ENCODE measurements around the gene VAV2.

Gene VAV2

DNA sequence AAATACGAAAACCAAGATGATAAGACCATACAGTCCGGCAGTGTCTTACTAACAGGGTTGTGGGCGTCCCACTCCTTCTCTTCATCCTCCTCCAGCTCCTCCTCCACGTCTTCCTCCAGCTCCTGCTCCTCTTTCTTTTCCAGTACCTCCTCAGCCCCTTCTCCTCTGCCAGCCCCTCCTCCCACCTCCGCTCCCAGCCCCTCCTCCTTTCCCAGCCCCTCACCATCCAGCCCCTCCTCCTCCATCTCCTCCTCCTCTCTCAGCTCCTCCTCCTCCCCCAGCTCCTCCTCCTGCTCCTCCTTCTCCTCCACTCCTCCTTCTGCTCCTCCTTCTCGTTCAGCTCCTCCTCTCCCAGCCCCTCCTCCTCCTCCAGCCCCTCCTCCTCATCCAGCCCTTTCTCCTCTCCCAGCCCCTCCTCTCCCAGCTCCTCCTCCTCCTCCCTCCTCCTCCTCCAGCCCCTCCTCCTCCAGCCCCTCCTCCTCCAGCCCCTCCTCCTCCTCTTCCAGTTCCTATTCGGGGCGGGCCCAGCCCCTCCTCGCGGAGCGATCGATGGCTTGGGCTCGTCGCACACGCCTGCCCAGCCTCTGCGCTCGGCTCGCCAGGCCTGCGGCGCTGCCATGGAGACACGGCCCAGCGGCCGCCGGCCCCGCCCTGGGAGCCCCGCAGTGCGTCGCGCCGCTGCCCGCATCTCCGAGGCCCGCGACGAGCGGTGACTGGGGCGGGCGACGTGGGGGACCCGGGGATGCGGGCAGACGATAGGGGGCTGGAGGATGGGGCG is 32.9 kb upstream of the VAV2 start, which contains the start of gene BRD3OS:
Gene BRD3OS (plus strand): TSS at position 654 of the 778 bp plus-strand sequence. CDS start 1,267 bp downstream, outside the sequence.
- Histone ChIP-seq H3K27me3 (ENCODE audit: control insufficient read depth, insufficient read depth, low read length) (no peaks in the 10 kb centered on the region), H3K9me3 (ENCODE audit: control insufficient read depth, low read length) (no peaks in the 10 kb centered on the region), H3K9ac (ENCODE audit: low read length) (peak within 1 kb of the TSS; percentile 64), H3K36me3 (ENCODE audit: control insufficient read depth, insufficient read depth, low read length) (no peaks in the 10 kb centered on the region), H3K4me3 (ENCODE audit: low read length) (peak within 1 kb of the TSS; percentile 41), H3K4me1 (ENCODE audit: control insufficient read depth, insufficient read depth, low read length) (peaks cover 6% of the 10 kb centered on the region)

DNA sequence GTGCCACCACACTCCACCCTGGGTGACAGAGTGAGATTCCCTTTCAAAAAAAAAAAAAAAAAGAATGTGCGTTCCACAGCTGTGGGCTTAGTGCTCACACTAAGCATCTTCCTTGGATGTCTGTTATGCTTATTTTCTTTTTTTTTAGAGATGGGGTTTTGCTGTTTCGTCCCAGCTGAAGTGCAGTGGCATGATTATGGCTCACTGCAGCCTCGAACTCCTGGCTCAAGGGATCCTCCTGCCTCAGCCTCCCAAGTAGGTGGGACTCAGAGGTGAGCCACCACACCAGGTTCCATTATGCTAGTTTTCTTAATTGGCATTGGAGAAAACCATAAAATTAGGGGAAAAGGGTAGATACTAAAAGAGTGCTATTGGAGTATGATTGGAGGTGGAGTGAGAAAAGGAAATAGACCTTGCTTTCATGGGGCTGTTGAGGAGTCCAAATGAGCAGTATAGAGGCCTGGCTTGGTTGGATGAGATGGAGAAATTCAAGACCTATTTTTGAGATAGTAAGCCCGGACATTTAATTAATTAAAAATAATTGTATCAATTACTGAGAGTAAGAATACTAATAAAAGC is 32.2 kb upstream of the VAV2 start:
- peaks cover 6% of the 10 kb centered on the region for H3K4me1 ChIP-seq (ENCODE audit: control insufficient read depth, insufficient read depth, low read length)
- no peaks in the 10 kb centered on the region for H3K9me3 ChIP-seq (ENCODE audit: control insufficient read depth, low read length)
- H3K9ac ChIP-seq (ENCODE audit: low read length), result no peak overlapping the region
- no peaks in the 10 kb centered on the region for H3K36me3 ChIP-seq (ENCODE audit: control insufficient read depth, insufficient read depth, low read length)
- H3K4me3 ChIP-seq (ENCODE audit: low read length), result no peak overlapping the region
- no peaks in the 10 kb centered on the region for H3K27me3 ChIP-seq (ENCODE audit: control insufficient read depth, insufficient read depth, low read length)

DNA sequence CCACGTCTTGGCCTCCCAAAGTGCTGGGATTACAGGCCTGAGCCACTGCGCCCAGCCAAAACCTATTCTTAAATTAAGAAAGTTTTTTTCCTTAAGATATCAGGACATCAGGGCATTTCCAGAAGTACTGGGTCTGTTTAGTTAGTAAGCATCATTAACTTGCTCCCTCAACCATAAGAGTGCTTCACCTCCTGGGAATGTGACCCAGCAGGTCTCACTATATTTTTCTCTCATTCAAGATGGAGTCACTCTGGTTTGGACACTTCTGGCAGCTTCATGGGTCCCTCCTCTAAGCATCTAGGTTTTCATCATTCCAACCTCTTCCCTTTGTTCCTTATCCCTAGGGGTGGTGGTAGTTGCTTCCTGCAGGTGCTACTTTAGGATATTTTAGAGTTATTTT is 22.8 kb upstream of the VAV2 start:
- Histone ChIP-seq H3K4me3 (ENCODE audit: low read length) (no peak overlapping the region), H3K9me3 (ENCODE audit: control insufficient read depth, low read length) (no peaks in the 10 kb centered on the region), H3K9ac (ENCODE audit: low read length) (no peak overlapping the region), H3K4me1 (ENCODE audit: control insufficient read depth, insufficient read depth, low read length) (peaks cover 3% of the 10 kb centered on the region), H3K36me3 (ENCODE audit: control insufficient read depth, insufficient read depth, low read length) (no peaks in the 10 kb centered on the region), H3K27me3 (ENCODE audit: control insufficient read depth, insufficient read depth, low read length) (no peaks in the 10 kb centered on the region)

DNA sequence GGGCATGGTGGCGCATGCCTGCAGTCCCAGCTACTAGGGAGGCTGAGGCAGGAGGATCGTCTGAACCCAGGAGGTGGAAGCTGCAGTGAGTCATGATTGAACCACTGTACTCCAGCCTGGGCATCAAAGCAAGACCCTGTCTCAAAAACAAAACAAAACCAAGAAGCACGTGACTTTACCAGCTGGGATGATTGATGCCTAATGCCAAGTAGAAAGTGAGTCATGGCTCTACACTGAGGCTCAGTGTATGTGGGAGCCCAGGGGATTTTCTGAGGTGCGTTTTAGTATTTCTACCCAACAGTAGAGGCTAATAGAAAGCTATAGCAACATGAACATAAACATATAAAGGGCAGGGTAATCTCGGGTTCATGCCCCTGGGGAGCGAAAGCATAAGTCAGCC is 19.3 kb upstream of the VAV2 start:
- Histone ChIP-seq H3K36me3 (ENCODE audit: control insufficient read depth, insufficient read depth, low read length) (no peaks in the 10 kb centered on the region), H3K27me3 (ENCODE audit: control insufficient read depth, insufficient read depth, low read length) (no peaks in the 10 kb centered on the region), H3K4me1 (ENCODE audit: control insufficient read depth, insufficient read depth, low read length) (peaks cover 3% of the 10 kb centered on the region), H3K4me3 (ENCODE audit: low read length) (no peak overlapping the region), H3K9ac (ENCODE audit: low read length) (no peak overlapping the region), H3K9me3 (ENCODE audit: control insufficient read depth, low read length) (no peaks in the 10 kb centered on the region)

DNA sequence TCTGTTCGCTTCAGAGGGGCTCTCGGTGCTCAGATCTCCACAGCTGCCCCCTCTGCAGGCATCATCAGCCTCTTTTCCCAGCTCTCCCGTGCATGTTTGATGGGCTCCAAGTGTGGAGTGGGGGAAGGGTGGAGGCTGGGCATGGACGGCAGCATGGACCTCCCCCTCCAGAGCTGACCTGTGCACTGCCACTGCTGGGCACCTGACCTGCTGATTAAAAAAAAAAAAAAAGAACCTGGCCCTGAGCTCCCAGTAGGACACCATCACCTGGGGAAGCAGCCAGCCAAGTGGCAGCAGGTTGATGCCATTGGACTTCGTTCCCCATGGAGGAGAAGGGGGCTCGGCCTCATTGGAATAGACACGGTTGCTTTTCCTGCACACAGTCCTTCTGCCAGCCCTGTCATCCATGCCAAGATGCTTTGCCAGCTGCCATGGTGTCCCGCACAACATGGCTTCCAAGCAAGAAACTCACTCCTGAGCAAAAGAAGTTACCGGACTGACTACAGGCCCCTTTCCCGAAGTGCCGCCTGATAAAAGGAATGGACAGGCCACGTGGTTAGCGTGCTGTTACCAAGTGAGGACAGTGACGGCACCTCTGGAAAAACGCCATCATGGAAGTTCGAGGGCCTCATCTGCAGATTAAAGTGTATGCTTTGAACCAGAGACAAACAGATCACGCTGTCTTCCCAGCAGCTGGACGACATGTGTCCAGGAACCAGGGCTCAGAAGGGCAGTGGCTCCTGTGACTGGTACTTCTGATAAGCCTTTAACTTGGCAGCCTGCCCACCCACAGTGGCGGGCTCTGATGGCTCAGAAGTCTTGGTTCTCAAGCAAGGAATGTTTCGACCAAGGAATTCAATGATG is 18.4 kb upstream of the VAV2 start:
- H3K36me3 ChIP-seq (ENCODE audit: control insufficient read depth, insufficient read depth, low read length), result no peaks in the 10 kb centered on the region
- no peak overlapping the region for H3K9ac ChIP-seq (ENCODE audit: low read length)
- no peaks in the 10 kb centered on the region for H3K27me3 ChIP-seq (ENCODE audit: control insufficient read depth, insufficient read depth, low read length)
- H3K4me3 ChIP-seq (ENCODE audit: low read length), result no peak overlapping the region
- no peaks in the 10 kb centered on the region for H3K9me3 ChIP-seq (ENCODE audit: control insufficient read depth, low read length)
- peaks cover 3% of the 10 kb centered on the region for H3K4me1 ChIP-seq (ENCODE audit: control insufficient read depth, insufficient read depth, low read length)

DNA sequence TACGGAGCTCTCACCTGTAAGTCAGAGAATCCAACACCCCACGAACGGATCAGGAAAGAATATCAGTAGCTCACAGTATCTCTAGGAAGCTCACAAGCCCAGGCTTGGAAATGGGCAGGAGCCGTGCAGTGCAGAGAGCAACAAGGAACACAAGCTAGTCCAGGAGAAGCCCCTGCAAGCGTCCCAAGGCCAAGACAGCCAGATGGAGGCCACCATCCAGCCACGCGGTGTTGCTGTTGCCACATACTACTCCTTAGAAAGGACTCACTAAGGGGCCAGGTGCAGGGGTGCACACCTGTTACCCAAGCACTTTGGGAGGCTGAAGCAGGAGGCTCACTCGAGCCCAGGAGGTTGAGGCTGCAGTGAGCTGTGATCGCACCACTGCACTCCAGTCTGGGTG is 15.4 kb upstream of the VAV2 start:
- Histone ChIP-seq H3K27me3 (ENCODE audit: control insufficient read depth, insufficient read depth, low read length) (no peaks in the 10 kb centered on the region), H3K9me3 (ENCODE audit: control insufficient read depth, low read length) (no peaks in the 10 kb centered on the region), H3K4me1 (ENCODE audit: control insufficient read depth, insufficient read depth, low read length) (peaks cover 3% of the 10 kb centered on the region), H3K9ac (ENCODE audit: low read length) (no peak overlapping the region), H3K36me3 (ENCODE audit: control insufficient read depth, insufficient read depth, low read length) (no peaks in the 10 kb centered on the region), H3K4me3 (ENCODE audit: low read length) (no peak overlapping the region)

DNA sequence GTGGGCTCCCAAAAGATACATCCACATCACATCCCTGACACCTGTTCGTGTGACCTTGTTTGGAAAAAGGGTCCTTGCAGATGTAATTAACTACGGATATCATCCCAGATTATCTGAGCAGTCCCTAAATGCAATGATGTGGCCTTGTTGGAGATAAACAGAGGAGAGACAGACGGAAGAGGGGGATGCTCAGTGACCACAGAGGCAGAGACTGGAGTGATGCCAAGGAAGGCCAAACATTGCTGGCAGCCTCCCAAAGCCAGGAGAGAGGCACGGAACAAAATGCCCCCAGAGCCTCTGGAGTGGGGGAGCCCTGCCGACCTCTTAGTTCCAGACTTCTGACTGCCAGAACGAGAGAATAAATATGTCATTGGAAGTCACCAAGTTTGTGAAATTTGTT is 15.0 kb upstream of the VAV2 start:
- Histone ChIP-seq H3K4me1 (ENCODE audit: control insufficient read depth, insufficient read depth, low read length) (peaks cover 3% of the 10 kb centered on the region), H3K27me3 (ENCODE audit: control insufficient read depth, insufficient read depth, low read length) (no peaks in the 10 kb centered on the region), H3K9me3 (ENCODE audit: control insufficient read depth, low read length) (no peaks in the 10 kb centered on the region), H3K4me3 (ENCODE audit: low read length) (no peak overlapping the region), H3K36me3 (ENCODE audit: control insufficient read depth, insufficient read depth, low read length) (no peaks in the 10 kb centered on the region), H3K9ac (ENCODE audit: low read length) (no peak overlapping the region)

DNA sequence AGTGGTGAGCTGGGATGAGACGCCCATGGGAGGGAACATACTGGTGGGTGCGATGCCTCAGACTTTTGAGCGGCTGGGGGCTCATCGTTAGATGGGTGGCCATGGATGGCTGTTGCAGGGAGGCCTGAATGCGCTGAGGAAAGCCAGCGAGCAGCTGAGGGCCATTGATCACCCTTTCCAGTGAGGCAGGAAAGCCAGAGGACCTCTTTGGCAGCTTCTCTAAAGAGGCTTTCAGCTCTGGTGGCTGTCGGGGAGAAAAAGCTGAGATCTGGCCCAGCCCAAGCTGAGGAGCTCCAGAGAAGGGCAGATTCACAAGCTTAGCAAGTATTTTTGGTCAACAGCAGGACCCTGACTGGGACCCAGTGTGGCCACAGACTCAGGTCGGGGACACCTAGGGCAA is 13.3 kb upstream of the VAV2 start:
- H3K36me3 ChIP-seq (ENCODE audit: control insufficient read depth, insufficient read depth, low read length), result no peaks in the 10 kb centered on the region
- H3K4me3 ChIP-seq (ENCODE audit: low read length), result no peak overlapping the region
- H3K9ac ChIP-seq (ENCODE audit: low read length), result no peak overlapping the region
- H3K9me3 ChIP-seq (ENCODE audit: control insufficient read depth, low read length), result no peaks in the 10 kb centered on the region
- H3K27me3 ChIP-seq (ENCODE audit: control insufficient read depth, insufficient read depth, low read length), result peaks cover 5% of the 10 kb centered on the region
- no peaks in the 10 kb centered on the region for H3K4me1 ChIP-seq (ENCODE audit: control insufficient read depth, insufficient read depth, low read length)

DNA sequence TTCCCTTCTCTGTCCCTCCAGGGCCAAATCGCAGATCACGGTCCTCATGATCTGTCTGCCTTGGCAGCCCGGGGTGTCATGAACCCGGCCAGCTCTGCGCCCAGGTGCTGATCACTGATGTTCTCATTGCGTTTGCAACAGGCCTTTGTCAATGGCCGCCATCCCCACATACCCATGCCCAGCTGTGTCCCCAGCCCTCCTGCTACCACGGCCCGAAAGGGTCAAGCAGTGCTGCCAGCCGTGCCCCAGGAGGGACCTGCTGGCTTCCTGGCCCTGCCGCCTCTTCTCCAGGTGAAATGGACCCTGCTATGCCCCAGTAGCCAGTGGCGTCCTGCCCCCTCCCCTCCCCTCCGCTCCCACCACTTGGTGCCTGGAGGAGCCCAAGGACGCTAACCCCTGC is 12.8 kb upstream of the VAV2 start:
- H3K27me3 ChIP-seq (ENCODE audit: control insufficient read depth, insufficient read depth, low read length), result peaks cover 5% of the 10 kb centered on the region
- H3K9ac ChIP-seq (ENCODE audit: low read length), result no peak overlapping the region
- H3K4me1 ChIP-seq (ENCODE audit: control insufficient read depth, insufficient read depth, low read length), result no peaks in the 10 kb centered on the region
- H3K36me3 ChIP-seq (ENCODE audit: control insufficient read depth, insufficient read depth, low read length), result no peaks in the 10 kb centered on the region
- H3K9me3 ChIP-seq (ENCODE audit: control insufficient read depth, low read length), result no peaks in the 10 kb centered on the region
- H3K4me3 ChIP-seq (ENCODE audit: low read length), result no peak overlapping the region

DNA sequence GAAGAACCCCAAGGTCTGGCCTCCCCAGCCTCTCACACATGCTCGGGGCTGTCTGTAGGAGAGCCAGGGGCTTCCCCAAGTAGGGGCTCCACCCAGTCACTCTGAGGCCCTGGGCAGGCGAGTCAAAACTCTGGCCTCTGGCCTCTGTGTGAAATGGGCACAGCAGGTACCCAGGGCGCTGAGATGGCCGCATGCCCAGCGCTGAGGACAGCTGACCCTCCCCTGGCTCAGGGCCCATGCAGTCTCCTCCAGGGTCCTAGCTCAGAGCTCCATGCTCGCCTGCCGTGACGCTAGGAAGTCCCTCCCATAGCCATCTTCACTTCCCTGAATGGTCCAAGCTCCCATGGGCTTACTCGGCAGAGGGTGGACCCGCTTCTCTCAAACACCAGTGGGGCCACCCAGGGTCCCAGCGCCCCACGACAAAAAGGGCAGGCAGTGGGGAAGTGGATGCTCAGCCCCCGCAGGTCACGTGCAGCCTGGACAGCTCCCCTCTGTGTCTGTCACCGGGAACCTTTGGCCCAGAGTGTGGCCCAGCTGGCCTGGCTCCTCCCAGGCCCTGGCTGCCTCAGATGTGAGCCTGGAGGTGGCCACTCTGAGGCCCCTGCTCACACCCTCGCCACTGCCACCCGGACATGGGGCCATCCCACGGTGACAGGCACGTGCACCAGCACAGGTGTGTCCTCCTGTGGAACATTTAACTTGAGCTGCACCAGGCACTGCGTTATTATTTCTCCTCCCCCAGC is 12.2 kb upstream of the VAV2 start:
- H3K4me3 ChIP-seq (ENCODE audit: low read length), result no peak overlapping the region
- no peak overlapping the region for H3K9ac ChIP-seq (ENCODE audit: low read length)
- peaks cover 5% of the 10 kb centered on the region for H3K27me3 ChIP-seq (ENCODE audit: control insufficient read depth, insufficient read depth, low read length)
- no peaks in the 10 kb centered on the region for H3K9me3 ChIP-seq (ENCODE audit: control insufficient read depth, low read length)
- H3K4me1 ChIP-seq (ENCODE audit: control insufficient read depth, insufficient read depth, low read length), result no peaks in the 10 kb centered on the region
- no peaks in the 10 kb centered on the region for H3K36me3 ChIP-seq (ENCODE audit: control insufficient read depth, insufficient read depth, low read length)

DNA sequence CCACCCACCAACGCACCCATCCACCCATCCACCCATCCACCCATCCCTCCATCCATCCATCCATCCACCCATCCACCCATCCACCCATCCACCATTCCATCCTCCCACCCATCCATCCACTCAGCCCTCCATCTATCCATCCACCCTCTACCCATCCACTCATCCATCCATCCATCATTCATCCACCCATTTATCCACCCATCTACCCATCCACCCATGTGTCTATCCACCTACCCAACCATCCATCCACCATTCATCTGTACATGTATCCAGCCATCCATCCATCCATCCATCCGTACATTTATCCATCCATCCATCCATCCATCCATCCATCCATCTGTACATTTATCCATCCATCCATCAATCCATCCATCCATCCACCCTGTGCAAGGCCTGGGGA is 11.1 kb upstream of the VAV2 start:
- no peaks in the 10 kb centered on the region for H3K4me1 ChIP-seq (ENCODE audit: control insufficient read depth, insufficient read depth, low read length)
- no peak overlapping the region for H3K9ac ChIP-seq (ENCODE audit: low read length)
- no peaks in the 10 kb centered on the region for H3K36me3 ChIP-seq (ENCODE audit: control insufficient read depth, insufficient read depth, low read length)
- H3K4me3 ChIP-seq (ENCODE audit: low read length), result no peak overlapping the region
- H3K9me3 ChIP-seq (ENCODE audit: control insufficient read depth, low read length), result no peaks in the 10 kb centered on the region
- H3K27me3 ChIP-seq (ENCODE audit: control insufficient read depth, insufficient read depth, low read length), result peaks cover 5% of the 10 kb centered on the region

Measured in mucosa of stomach (tissue), 1 donor.